SK-N-MC (cell line): ENCODE data around the gene RPS6KA3.

ENCODE experiments used
- EZH2 ChIP-seq: fragments of 200-600 bp; sonication (generic); IDR thresholded peaks from one replicate; pipeline ENCODE4 v1.6.1; 2017; ENCODE audit warnings: antibody characterized with exemption
- POLR2AphosphoS5 ChIP-seq: IDR thresholded peaks from 2 replicates; pipeline ENCODE4 v1.6.1; 2012; ENCODE audit warnings: mild to moderate bottlenecking, low read depth, low read length, borderline replicate concordance

GRCh38 chrX:20240201-20240600 is 26.5 kb downstream of the RPS6KA3 start:
- no peak for TF ChIP-seq EZH2
- no peak for TF ChIP-seq POLR2AphosphoS5
